DOHH2 (cell line): ENCODE results near the gene OPN1MW3.
"Not testable (repeated sequence)": the region's sequence is repeated elsewhere in the genome, so short reads cannot be mapped to it uniquely, and the experiment has no call there.

Source experiments
- H3F3A ChIP-seq: fragments of 200-600 bp; sonication (generic), shearing (Covaris generic); 2 replicates; pipeline ENCODE4 v1.6.0; 2016; ENCODE audit warnings: antibody characterized with exemption, mild to moderate bottlenecking; ENCODE audit not compliant: control insufficient read depth, insufficient read depth
- H3K27ac ChIP-seq: fragments of 200-600 bp; sonication (generic); 2 replicates; pipeline ENCODE4 v1.5.1; 2014; ENCODE audit warnings: low read depth, mild to moderate bottlenecking, low read length, moderate library complexity
- H3K27me3 ChIP-seq: fragments of 200-600 bp; sonication (generic); 2 replicates; pipeline ENCODE4 v1.6.1; 2014; ENCODE audit warnings: mild to moderate bottlenecking, low read length, mixed read lengths; ENCODE audit not compliant: control insufficient read depth
- H3K36me3 ChIP-seq: fragments of 200-600 bp; sonication (generic); 2 replicates; pipeline ENCODE4 v1.6.1; 2014; ENCODE audit warnings: mild to moderate bottlenecking, low read length, moderate library complexity, mixed read lengths; ENCODE audit not compliant: control insufficient read depth
- H3K4me1 ChIP-seq: fragments of 200-600 bp; sonication (generic); 2 replicates; pipeline ENCODE4 v1.6.1; 2014; ENCODE audit warnings: mild to moderate bottlenecking, low read length, mixed read lengths; ENCODE audit not compliant: control insufficient read depth
- H3K4me2 ChIP-seq: fragments of 200-600 bp; sonication (generic); 2 replicates; pipeline ENCODE4 v1.6.0; 2014; ENCODE audit warnings: mild to moderate bottlenecking, low read length, moderate library complexity
- H3K4me3 ChIP-seq: fragments of 200-600 bp; sonication (generic); 2 replicates; pipeline ENCODE4 v1.5.1; 2014; ENCODE audit warnings: mild to moderate bottlenecking, low read length, mixed read lengths
- H3K79me2 ChIP-seq: fragments of 200-600 bp; sonication (generic); 2 replicates; pipeline ENCODE4 v1.6.1; 2014; ENCODE audit warnings: mild to moderate bottlenecking, low read length, mixed read lengths; ENCODE audit not compliant: control insufficient read depth
- H3K9me2 ChIP-seq: fragments of 200-600 bp; sonication (generic); replicated peaks from 2 replicates; pipeline ENCODE4 v1.6.1; 2014; ENCODE audit warnings: mild to moderate bottlenecking, low read length, mixed read lengths; ENCODE audit not compliant: control insufficient read depth
- H3K9me3 ChIP-seq: fragments of 200-600 bp; sonication (generic); 2 replicates; pipeline ENCODE4 v1.6.1; 2014; ENCODE audit warnings: antibody characterized with exemption, low read length, mixed read lengths; ENCODE audit not compliant: control insufficient read depth, insufficient read depth
- H4K20me1 ChIP-seq: fragments of 200-600 bp; sonication (generic); 2 replicates; pipeline ENCODE4 v1.6.0; 2014; ENCODE audit warnings: low read depth, mild to moderate bottlenecking, antibody characterized with exemption, low read length, moderate library complexity; ENCODE audit not compliant: control insufficient read depth, insufficient read depth
- EZH2phosphoT487 ChIP-seq: fragments of 200-600 bp; sonication (generic); IDR thresholded peaks from 2 replicates; pipeline ENCODE4 v1.6.1; 2017; ENCODE audit warnings: borderline replicate concordance, mild to moderate bottlenecking, antibody characterized with exemption, low read length, moderate library complexity, mixed read lengths
- TF ChIP-seq, protein P1 (sequence below): fragments of 200-600 bp; sonication (generic); IDR thresholded peaks from one replicate; pipeline ENCODE4 v1.5.1; 2014; ENCODE audit warnings: antibody characterized with exemption, mild to moderate bottlenecking, low read depth, low read length; ENCODE audit not compliant: poor library complexity, severe bottlenecking

OPN1MW3 gene

DNA sequence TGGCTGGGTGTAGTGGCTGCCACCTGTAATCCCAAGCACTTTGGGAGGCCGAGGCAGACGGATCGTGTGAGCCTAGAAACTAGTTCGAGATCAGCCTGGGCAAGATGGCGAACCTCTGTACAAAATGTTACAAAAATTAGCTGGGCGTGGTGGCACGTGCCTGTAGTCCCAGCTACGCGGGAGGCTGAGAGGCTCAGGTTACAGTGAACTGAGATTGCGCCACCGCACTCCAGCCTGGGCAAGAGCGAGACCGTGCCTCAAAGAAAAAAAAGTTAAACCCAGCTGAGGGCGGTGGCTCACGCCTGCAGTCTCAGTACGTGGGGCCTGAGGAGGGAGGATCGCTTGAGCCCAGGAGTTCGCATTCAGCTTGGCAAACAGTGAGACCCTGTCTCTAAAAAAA lies 39.3 kb downstream of the OPN1MW3 start:
- no peak overlapping the region for H3K4me3 ChIP-seq
- H3K4me1 ChIP-seq, result peaks cover 11% of the 10 kb centered on the region
- no peaks in the 10 kb centered on the region for H3K27me3 ChIP-seq
- TF ChIP-seq, protein P1, sequence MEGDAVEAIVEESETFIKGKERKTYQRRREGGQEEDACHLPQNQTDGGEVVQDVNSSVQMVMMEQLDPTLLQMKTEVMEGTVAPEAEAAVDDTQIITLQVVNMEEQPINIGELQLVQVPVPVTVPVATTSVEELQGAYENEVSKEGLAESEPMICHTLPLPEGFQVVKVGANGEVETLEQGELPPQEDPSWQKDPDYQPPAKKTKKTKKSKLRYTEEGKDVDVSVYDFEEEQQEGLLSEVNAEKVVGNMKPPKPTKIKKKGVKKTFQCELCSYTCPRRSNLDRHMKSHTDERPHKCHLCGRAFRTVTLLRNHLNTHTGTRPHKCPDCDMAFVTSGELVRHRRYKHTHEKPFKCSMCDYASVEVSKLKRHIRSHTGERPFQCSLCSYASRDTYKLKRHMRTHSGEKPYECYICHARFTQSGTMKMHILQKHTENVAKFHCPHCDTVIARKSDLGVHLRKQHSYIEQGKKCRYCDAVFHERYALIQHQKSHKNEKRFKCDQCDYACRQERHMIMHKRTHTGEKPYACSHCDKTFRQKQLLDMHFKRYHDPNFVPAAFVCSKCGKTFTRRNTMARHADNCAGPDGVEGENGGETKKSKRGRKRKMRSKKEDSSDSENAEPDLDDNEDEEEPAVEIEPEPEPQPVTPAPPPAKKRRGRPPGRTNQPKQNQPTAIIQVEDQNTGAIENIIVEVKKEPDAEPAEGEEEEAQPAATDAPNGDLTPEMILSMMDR, result no peak
- TF ChIP-seq EZH2phosphoT487, result no peak
- H3F3A ChIP-seq, result no peaks in the 10 kb centered on the region
- H3K4me2 ChIP-seq, result no peak overlapping the region
- H3K36me3 ChIP-seq, result no peaks in the 10 kb centered on the region
- no peak overlapping the region for H3K27ac ChIP-seq
- H3K9me2 ChIP-seq, result no peaks in the 10 kb centered on the region
- H3K9me3 ChIP-seq, result no peaks in the 10 kb centered on the region
- H4K20me1 ChIP-seq, result no peaks in the 10 kb centered on the region
- no peaks in the 10 kb centered on the region for H3K79me2 ChIP-seq

DNA sequence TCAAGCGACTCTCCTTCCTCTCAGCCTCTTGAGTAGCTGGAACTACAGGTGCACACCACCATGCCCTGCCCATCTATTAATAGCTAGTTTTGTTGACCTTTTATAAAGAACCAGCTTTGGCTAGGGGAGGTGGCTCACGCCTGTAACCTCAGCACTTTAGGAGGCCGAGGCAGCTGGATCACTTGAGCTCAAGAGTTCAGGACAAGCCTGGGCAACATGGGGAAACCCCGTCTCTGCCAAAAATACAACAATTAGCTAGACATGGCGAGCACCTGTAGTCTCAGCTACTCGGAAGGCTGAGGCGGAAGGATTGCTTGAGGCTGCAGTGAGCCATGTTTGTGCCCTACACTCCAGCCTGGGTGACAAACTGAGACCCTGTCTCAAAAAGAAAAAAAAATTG lies 40.9 kb downstream of the OPN1MW3 start:
- Histone ChIP-seq H3K4me3 (no peak overlapping the region), H3K27me3 (no peaks in the 10 kb centered on the region), H3K4me1 (peaks cover 11% of the 10 kb centered on the region), H3K79me2 (no peaks in the 10 kb centered on the region), H3K4me2 (peak overlapping the region; percentile 19; the same call in 1 of the 2 replicates), H3K9me2 (no peaks in the 10 kb centered on the region), H3K27ac (no peak overlapping the region), H4K20me1 (no peaks in the 10 kb centered on the region), H3F3A (no peaks in the 10 kb centered on the region), H3K9me3 (no peaks in the 10 kb centered on the region), H3K36me3 (no peaks in the 10 kb centered on the region)
- TF ChIP-seq EZH2phosphoT487, result no peak
- TF ChIP-seq, protein P1, result no peak

DNA sequence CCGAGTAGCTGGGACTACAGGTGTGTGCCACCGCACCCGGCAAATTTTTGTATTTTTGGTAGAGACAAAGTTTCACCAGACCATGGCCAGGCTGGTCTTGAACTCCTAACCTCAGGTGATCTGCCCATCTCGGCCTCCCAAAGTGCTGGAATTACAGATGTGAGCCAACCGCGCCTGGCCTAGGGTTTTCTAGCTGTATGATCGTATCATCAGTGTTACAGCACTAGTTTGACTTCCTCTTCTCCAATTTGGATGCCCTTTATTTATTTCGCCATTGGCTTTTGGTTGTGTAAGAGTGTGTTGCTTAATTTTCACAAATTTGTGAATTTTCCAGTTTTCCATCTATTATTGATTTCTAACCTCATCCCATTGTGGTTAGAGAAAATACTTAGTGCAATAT lies 43.4 kb downstream of the OPN1MW3 start:
- no peaks in the 10 kb centered on the region for H3K36me3 ChIP-seq
- H3K4me3 ChIP-seq, result no peak overlapping the region
- no peaks in the 10 kb centered on the region for H3K9me2 ChIP-seq
- no peaks in the 10 kb centered on the region for H4K20me1 ChIP-seq
- TF ChIP-seq, protein P1, result no peak
- no peak for TF ChIP-seq EZH2phosphoT487
- peaks cover 11% of the 10 kb centered on the region for H3K4me1 ChIP-seq
- no peaks in the 10 kb centered on the region for H3K27me3 ChIP-seq
- no peaks in the 10 kb centered on the region for H3K79me2 ChIP-seq
- H3K27ac ChIP-seq, result no peak overlapping the region
- no peak overlapping the region for H3K4me2 ChIP-seq
- H3F3A ChIP-seq, result no peaks in the 10 kb centered on the region
- H3K9me3 ChIP-seq, result no peaks in the 10 kb centered on the region

DNA sequence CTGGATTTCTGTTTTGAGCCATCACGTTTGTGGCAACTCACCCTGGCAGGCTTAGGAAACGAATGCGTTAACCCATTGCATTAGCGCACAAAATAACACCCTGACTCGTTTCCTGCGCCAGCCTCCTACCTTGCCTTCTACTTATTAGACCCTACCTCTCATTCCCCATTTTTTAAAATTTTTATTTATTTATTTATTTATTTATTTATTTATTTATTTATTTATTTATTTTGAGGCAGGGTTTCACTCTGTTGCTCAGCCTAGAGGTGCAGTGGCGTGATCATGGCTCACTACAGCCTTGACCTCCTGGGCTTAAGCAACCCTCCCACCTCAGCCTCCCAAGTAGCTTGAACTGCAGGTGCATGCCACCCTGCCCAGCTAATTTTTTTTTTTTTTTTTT lies 45.6 kb downstream of the OPN1MW3 start:
- H3K27ac ChIP-seq, H3K4me3 ChIP-seq, H4K20me1 ChIP-seq, H3K27me3 ChIP-seq, H3K4me1 ChIP-seq, H3K9me2 ChIP-seq, H3K36me3 ChIP-seq, H3K4me2 ChIP-seq, H3K79me2 ChIP-seq, H3K9me3 ChIP-seq, H3F3A ChIP-seq: not testable (repeated sequence)
